GM12878 (cell line): Measurements from ENCODE around the gene PLEKHA1. TPM values are rescaled to one million over a fixed set of nuclear protein-coding genes. Genes with fewer than 3 reads are reported as not detected.

Experiments used
- ATAC-seq: fragments of 200-7000 bp; cut with Tn5 transposase; 3 replicates; pipeline ENCODE4 v1.9.1; 2020; ENCODE audit warnings: mild to moderate bottlenecking, moderate library complexity
- BruUV-seq: library from RNA; stranded (reverse); fragments of 400-500 nt; replicated peaks from 2 replicates; lab custom pipeline; 2021; lab: Mats Ljungman, UMichigan
- CTCF ChIA-PET: fragments of 300-600 bp; sonication (Branson Sonifier 250); formaldehyde crosslinking; extraction: SDS; loops from one replicate; lab custom pipeline; 2021; ENCODE audit warnings: inconsistent platforms; lab: Yijun Ruan, JAX
- POLR2A ChIA-PET: fragments of 350-600 bp; formaldehyde crosslinking; extraction: SDS; loops from one replicate; lab custom pipeline; 2021; ENCODE audit warnings: inconsistent platforms; lab: Charles Lee
- RAD21 ChIA-PET: fragments of 300-600 bp; sonication (Branson Sonifier 250); formaldehyde crosslinking; loops from one replicate; lab custom pipeline; 2023; ENCODE audit warnings: antibody characterized with exemption; ENCODE audit not compliant: unreplicated experiment; lab: Charles Lee
- SMC1A ChIA-PET: fragments of 300-600 bp; sonication (Branson Sonifier 250); formaldehyde crosslinking; loops from one replicate; lab custom pipeline; 2023; ENCODE audit not compliant: unreplicated experiment, uncharacterized antibody; lab: Charles Lee
- DNase-seq: peaks from one replicate; pipeline ENCODE4 v3.0.0-alpha.2; 2011; ENCODE audit warnings: low read depth, low spot score
- FAIRE-seq: peaks from 3 replicates; lab custom pipeline; 2011; peaks lifted over from hg19 to GRCh38; lab: Jason Lieb, UNC
- H2AFZ ChIP-seq: 2 replicates; pipeline ENCODE4 v1.6.0; 2011; ENCODE audit warnings: low read depth, low read length, control low read depth; ENCODE audit not compliant: control insufficient read depth
- H3K27ac ChIP-seq: 2 replicates; pipeline ENCODE4 v1.5.1; 2011; ENCODE audit warnings: control low read depth; ENCODE audit not compliant: control insufficient read depth, insufficient read depth
- H3K27me3 ChIP-seq, 2 experiments: replicated peaks in 1 of 2; 2 replicates each; pipeline versions ENCODE4 v1.6.0 to v1.6.1; 2011; ENCODE audit warnings: low read length in 1 of 2; ENCODE audit not compliant: control insufficient read depth in 2 of 2, insufficient read depth in 2 of 2
- H3K36me3 ChIP-seq, 2 experiments: 2 replicates each; pipeline ENCODE4 v1.5.1; 2011; ENCODE audit warnings: low read length in 1 of 2; ENCODE audit not compliant: control insufficient read depth in 2 of 2, insufficient read depth in 2 of 2
- H3K4me1 ChIP-seq: 2 replicates; pipeline ENCODE4 v1.6.1; 2011; ENCODE audit warnings: mild to moderate bottlenecking, low read length, moderate library complexity, mixed read lengths; ENCODE audit not compliant: control insufficient read depth, insufficient read depth
- H3K4me2 ChIP-seq: 2 replicates; pipeline ENCODE4 v1.6.0; 2011; ENCODE audit warnings: control low read depth; ENCODE audit not compliant: control insufficient read depth, insufficient read depth
- H3K4me3 ChIP-seq: fragments of 200-600 bp; sonication (generic); 2 replicates; pipeline ENCODE4 v1.5.1; 2016
- H3K79me2 ChIP-seq: 2 replicates; pipeline ENCODE4 v1.6.0; 2011; ENCODE audit warnings: low read length; ENCODE audit not compliant: control insufficient read depth, insufficient read depth
- H3K9ac ChIP-seq: 2 replicates; pipeline ENCODE4 v1.8.0; 2011; ENCODE audit warnings: low read length, control low read depth, mixed read lengths; ENCODE audit not compliant: control insufficient read depth, insufficient read depth
- H3K9me3 ChIP-seq: replicated peaks from 3 replicates; pipeline ENCODE4 v1.5.1; 2011; ENCODE audit warnings: mild to moderate bottlenecking, low read length; ENCODE audit not compliant: control insufficient read depth, insufficient read depth
- H4K20me1 ChIP-seq: 2 replicates; pipeline ENCODE4 v1.6.0; 2011; ENCODE audit not compliant: control insufficient read depth, insufficient read depth
- CEBPZ ChIP-seq: fragments of 150-350 bp; IDR thresholded peaks from 2 replicates; pipeline ENCODE4 v1.6.1; 2016; ENCODE audit warnings: low read depth, low read length
- CHD1 ChIP-seq: IDR thresholded peaks from 2 replicates; pipeline ENCODE4 v1.6.1; 2012; ENCODE audit warnings: low read depth, low read length, improper control_type of control experiment
- E4F1 ChIP-seq: fragments of 450-650 bp; IDR thresholded peaks from 2 replicates; pipeline ENCODE4 v1.6.1; 2018; ENCODE audit warnings: borderline replicate concordance, mild to moderate bottlenecking; ENCODE audit not compliant: partially characterized antibody
- MYB ChIP-seq: fragments of 150-350 bp; IDR thresholded peaks from 2 replicates; pipeline ENCODE4 v1.6.1; 2014; ENCODE audit warnings: mild to moderate bottlenecking, low read depth, low read length, borderline replicate concordance
- MYC ChIP-seq: IDR thresholded peaks from 2 replicates; pipeline ENCODE4 v1.6.1; 2011; ENCODE audit warnings: mild to moderate bottlenecking, low read length, moderate library complexity, inconsistent platforms; ENCODE audit not compliant: insufficient read depth, insufficient replicate concordance, insufficient read length, severe bottlenecking
- RAD21 ChIP-seq: IDR thresholded peaks from 2 replicates; pipeline ENCODE4 v1.6.1; 2011; ENCODE audit warnings: mild to moderate bottlenecking, low read depth, low read length, moderate library complexity; ENCODE audit not compliant: insufficient read depth
- STAT3 ChIP-seq: IDR thresholded peaks from 2 replicates; pipeline ENCODE4 v1.6.1; 2011; ENCODE audit warnings: low read depth, low read length, improper control_type of control experiment
- SUZ12 ChIP-seq: fragments of 200-600 bp; sonication (generic); IDR thresholded peaks from one replicate; pipeline ENCODE4 v1.6.1; 2018; ENCODE audit warnings: antibody characterized with exemption, mild to moderate bottlenecking; ENCODE audit not compliant: unreplicated experiment
- USF2 ChIP-seq: IDR thresholded peaks from 2 replicates; pipeline ENCODE4 v1.6.1; 2011; ENCODE audit warnings: low read depth, low read length, improper control_type of control experiment, borderline replicate concordance
- ZNF24 ChIP-seq: fragments of 450-650 bp; IDR thresholded peaks from 2 replicates; pipeline ENCODE4 v1.6.1; 2017; ENCODE audit warnings: antibody characterized with exemption, mild to moderate bottlenecking
- ZNF622 ChIP-seq: fragments of 450-650 bp; IDR thresholded peaks from 2 replicates; pipeline ENCODE4 v1.6.1; 2017; ENCODE audit warnings: mild to moderate bottlenecking, inconsistent platforms
- WGBS: methylation state at CpG from one replicate; pipeline ENCODE4 v1.1.6; 2016; ENCODE audit warnings: low lambda C conversion rate; ENCODE audit not compliant: insufficient replicate concordance, insufficient coverage; ENCODE audit errors: missing lambda C conversion rate; 5-methylcytosine and 5-hydroxymethylcytosine counted together
- in situ Hi-C: fragments of 300-500 bp; cut with MboI; formaldehyde crosslinking; loops from 9 replicates; pipeline ENCODE4 v1.14.3; 2018; ENCODE audit warnings: mixed read lengths
- intact Hi-C: fragments of 100-400 bp; cut with micrococcal nuclease; formaldehyde crosslinking; loops from one replicate; pipeline ENCODE4 v1.14.2; 2022; ENCODE audit not compliant: unreplicated experiment
- polyA plus RNA-seq, 11 experiments: library from polyadenylated mRNA; depleted of rRNA in 4 of 11; unstranded in 6 of 11; stranded (reverse) in 5 of 11; fragments of >200 nt; fragmentation: Nextera tagmentation in 4 of 11; fragmentation: Illumina TruSeq in 1 of 11; extraction: Ambion mirVana in 4 of 11; extraction: Trizol in 1 of 11; gene quantifications; 1 replicate in 1 of 11; 2 replicates in 10 of 11; pipeline versions ENCODE4 v1.2.1 to v1.2.3, GENCODE V29; 2011 to 2016; ENCODE audit warnings: inconsistent platforms in 2 of 11, missing spikeins in 2 of 11, low read depth in 1 of 11
- total RNA-seq, 4 experiments: library from RNA; depleted of rRNA in 3 of 4; stranded (reverse); fragments of >200 nt in 3 of 4; fragmentation: Illumina TruSeq in 1 of 4; extraction: Trizol in 1 of 4; gene quantifications; 2 replicates each; pipeline versions ENCODE4 v1.2.1 to v1.2.3, GENCODE V29; 2013 to 2021
- TF ChIP-seq, protein P1 (sequence below), 3 experiments: IDR thresholded peaks in 2 of 3; conservative IDR thresholded peaks in 1 of 3; 2 replicates each; pipeline ENCODE4 v1.5.1; 2011; ENCODE audit warnings: low read depth in 3 of 3, low read length in 3 of 3, mild to moderate bottlenecking in 3 of 3, control low read depth in 2 of 3, moderate library complexity in 2 of 3, inconsistent platforms in 1 of 3, mixed read lengths in 1 of 3; ENCODE audit not compliant: control insufficient read depth in 2 of 3, insufficient read depth in 1 of 3; ENCODE audit errors: extremely low read depth in 1 of 3
- TF ChIP-seq, protein P2 (sequence below): fragments of 450-650 bp; IDR thresholded peaks from 2 replicates; pipeline ENCODE4 v1.6.1; 2017; ENCODE audit warnings: low read depth, mild to moderate bottlenecking, moderate library complexity

PLEKHA1 gene
- total and polyA plus RNA-seq, 10 of the 15 experiments (the other 5 are each of a cell fraction or from before 2014, with no cell fraction given), result 0.15 to 6.0 (median 0.32) TPM

DNA sequence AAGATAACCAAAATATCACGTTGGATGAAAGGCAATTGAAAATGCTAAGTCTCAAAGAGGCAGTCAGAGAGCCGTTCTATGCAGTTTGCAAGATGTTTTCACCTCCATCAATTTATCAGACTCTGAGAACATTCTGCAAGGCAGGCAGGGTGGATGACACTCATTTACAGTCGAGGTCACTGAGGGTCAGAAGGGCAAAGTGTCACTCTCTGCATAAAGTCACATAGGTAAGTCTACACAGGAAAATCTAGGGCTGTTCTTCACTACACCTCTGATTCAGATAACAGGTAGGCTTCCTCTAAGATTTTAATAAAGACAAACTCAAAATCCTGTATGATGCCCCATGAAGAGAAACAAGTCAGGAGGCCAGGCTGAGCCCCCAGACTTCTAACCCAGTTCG, 1.4 kb upstream of the PLEKHA1 start:
- Histone ChIP-seq H3K4me2 (no peak overlapping the region), H3K27me3 (peaks cover 0 to 15% of the 10 kb centered on the region in 2 experiments; a peak in 3 of 4 replicates), H3K9ac (no peak overlapping the region), H3K79me2 (no peaks in the 10 kb centered on the region), H3K9me3 (no peaks in the 10 kb centered on the region; the same call in 1 of the 3 replicates), H2AFZ (no peak overlapping the region), H3K4me3 (no peak overlapping the region), H4K20me1 (no peaks in the 10 kb centered on the region), H3K36me3 (no peaks in the 10 kb centered on the region), H3K4me1 (peaks cover 6% of the 10 kb centered on the region), H3K27ac (no peak overlapping the region)
- ChIA-PET SMC1A (no interaction called here), POLR2A (no interaction called here), RAD21 (no interaction called here), CTCF (no interaction called here)
- ATAC-seq, result no peak
- WGBS, result 35% methylated on average over 4 of the region's 4 CpGs
- intact Hi-C loops (no loop called here), in situ Hi-C loops (no loop called here)
- FAIRE-seq, result no peak
- no peak for DNase-seq
- BruUV-seq, result no TSS peak
- TF ChIP-seq MYC, result no peak
- no peak for TF ChIP-seq CEBPZ
- TF ChIP-seq, protein P1, sequence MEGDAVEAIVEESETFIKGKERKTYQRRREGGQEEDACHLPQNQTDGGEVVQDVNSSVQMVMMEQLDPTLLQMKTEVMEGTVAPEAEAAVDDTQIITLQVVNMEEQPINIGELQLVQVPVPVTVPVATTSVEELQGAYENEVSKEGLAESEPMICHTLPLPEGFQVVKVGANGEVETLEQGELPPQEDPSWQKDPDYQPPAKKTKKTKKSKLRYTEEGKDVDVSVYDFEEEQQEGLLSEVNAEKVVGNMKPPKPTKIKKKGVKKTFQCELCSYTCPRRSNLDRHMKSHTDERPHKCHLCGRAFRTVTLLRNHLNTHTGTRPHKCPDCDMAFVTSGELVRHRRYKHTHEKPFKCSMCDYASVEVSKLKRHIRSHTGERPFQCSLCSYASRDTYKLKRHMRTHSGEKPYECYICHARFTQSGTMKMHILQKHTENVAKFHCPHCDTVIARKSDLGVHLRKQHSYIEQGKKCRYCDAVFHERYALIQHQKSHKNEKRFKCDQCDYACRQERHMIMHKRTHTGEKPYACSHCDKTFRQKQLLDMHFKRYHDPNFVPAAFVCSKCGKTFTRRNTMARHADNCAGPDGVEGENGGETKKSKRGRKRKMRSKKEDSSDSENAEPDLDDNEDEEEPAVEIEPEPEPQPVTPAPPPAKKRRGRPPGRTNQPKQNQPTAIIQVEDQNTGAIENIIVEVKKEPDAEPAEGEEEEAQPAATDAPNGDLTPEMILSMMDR (IDR thresholded peaks at IDR 0.05 in 2 of 3, conservative IDR thresholded peaks at IDR 0.05 in 1 of 3; ENCODE audit: control insufficient read depth in 2 of 3, extremely low read depth in 1 of 3, insufficient read depth in 1 of 3, low read depth in 3 of 3, low read length in 3 of 3), result no peak
- no peak for TF ChIP-seq CHD1
- no peak for TF ChIP-seq ZNF24
- TF ChIP-seq STAT3, result no peak
- TF ChIP-seq ZNF622, result no peak
- no peak for TF ChIP-seq E4F1
- TF ChIP-seq RAD21, result no peak
- no peak for TF ChIP-seq USF2
- TF ChIP-seq MYB, result no peak
- no peak for TF ChIP-seq SUZ12
- TF ChIP-seq, protein P2, sequence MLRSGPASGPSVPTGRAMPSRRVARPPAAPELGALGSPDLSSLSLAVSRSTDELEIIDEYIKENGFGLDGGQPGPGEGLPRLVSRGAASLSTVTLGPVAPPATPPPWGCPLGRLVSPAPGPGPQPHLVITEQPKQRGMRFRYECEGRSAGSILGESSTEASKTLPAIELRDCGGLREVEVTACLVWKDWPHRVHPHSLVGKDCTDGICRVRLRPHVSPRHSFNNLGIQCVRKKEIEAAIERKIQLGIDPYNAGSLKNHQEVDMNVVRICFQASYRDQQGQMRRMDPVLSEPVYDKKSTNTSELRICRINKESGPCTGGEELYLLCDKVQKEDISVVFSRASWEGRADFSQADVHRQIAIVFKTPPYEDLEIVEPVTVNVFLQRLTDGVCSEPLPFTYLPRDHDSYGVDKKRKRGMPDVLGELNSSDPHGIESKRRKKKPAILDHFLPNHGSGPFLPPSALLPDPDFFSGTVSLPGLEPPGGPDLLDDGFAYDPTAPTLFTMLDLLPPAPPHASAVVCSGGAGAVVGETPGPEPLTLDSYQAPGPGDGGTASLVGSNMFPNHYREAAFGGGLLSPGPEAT, result no peak
